ENCODE data around the gene C15orf61. TPM values are rescaled to one million over a fixed set of nuclear protein-coding genes. Genes with fewer than 3 reads are reported as not detected.

The C15orf61 gene
- total and polyA plus RNA-seq, 9 donors: 4.7 to 8.2 (median 6.3) TPM

DNA sequence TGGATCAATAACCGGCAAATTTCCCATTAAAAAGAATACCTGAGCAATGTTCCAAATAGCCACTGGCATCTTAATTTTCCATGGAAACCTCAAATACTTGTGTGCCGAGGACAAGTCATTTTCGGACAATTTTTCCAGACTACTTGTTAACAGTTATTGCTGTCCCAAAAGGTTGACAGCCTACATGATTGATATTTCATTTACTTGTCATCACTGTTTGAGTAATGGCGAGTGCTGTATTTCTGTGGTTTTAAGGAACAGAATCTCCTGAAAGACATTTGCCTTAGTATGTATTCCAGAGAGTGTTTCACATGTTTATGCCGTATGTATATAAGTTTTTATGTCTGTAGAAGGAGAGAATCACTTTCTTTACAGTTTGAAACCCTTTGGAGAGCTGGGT lies 58.2 kb downstream of the C15orf61 start:
- no peaks in the 10 kb centered on the region for H3K9me3 ChIP-seq (replicated peaks; ENCODE audit: control insufficient read depth, low read depth, low read length)
- no peak for DNase-seq
- H3K27me3 ChIP-seq (ENCODE audit: control insufficient read depth, insufficient read depth, low read length): no peaks in the 10 kb centered on the region
- no peak overlapping the region for H3K27ac ChIP-seq (ENCODE audit: low read length)
- no peaks in the 10 kb centered on the region for H3K4me1 ChIP-seq (ENCODE audit: control insufficient read depth, insufficient read depth, low read length)
- H3K36me3 ChIP-seq (ENCODE audit: control insufficient read depth, insufficient read depth, low read length): no peaks in the 10 kb centered on the region
- H3K4me3 ChIP-seq (ENCODE audit: low read length): no peak overlapping the region
- WGBS (ENCODE audit: insufficient coverage): no CpG with 5 or more reads among the region's 5 CpGs

Other genes with a start within 250 kb of the C15orf61 start
- gene MAP2K5, start 21.6 kb downstream of the C15orf61 start, total RNA-seq: 10.2 TPM
- 10 to 100 TPM; 16.2 to 22.6 (median 19.5) TPM for gene MAP2K5, start 21.6 kb downstream of the C15orf61 start, polyA plus RNA-seq (ENCODE audit: insufficient read depth in 1 of 8, insufficient read length in 8 of 8, low replicate concordance in 1 of 8)

All from muscle of leg (tissue), 11 donors.